HG03025 (cell line): ENCODE data around the gene MPC2.
"Not testable (repeated sequence)": the region's sequence is repeated elsewhere in the genome, so short reads cannot be mapped to it uniquely, and the experiment has no call there.

Experiments used
- ATAC-seq: cut with Tn5 transposase; IDR thresholded peaks from one replicate; pipeline ENCODE4 v1.9.1; 2021; ENCODE audit warnings: mild to moderate bottlenecking, moderate library complexity; ENCODE audit not compliant: unreplicated experiment, low FRiP score

Gene MPC2

GRCh38 chr1:167866739-167867414 lies 70.0 kb downstream of the MPC2 start:
- not testable (repeated sequence) for ATAC-seq
